LHCN-M2 (cell line): ENCODE results near the gene CCNO. TPM values are rescaled to one million over a fixed set of nuclear protein-coding genes. Genes with fewer than 3 reads are reported as not detected.
A peak's percentile ranks its signal among the peaks of the same experiment; 100 is the strongest.

ENCODE experiments used
- DNase-seq: peaks from one replicate; pipeline ENCODE4 v3.0.0-alpha.2; 2012; ENCODE audit warnings: low read depth
- polyA plus RNA-seq: library from polyadenylated mRNA; unstranded; fragments of >200 nt; gene quantifications from one replicate; pipeline ENCODE4 v1.2.1, GENCODE V29; 2012; ENCODE audit warnings: missing spikeins
- total RNA-seq: library from RNA; depleted of rRNA; stranded (reverse); fragments of >200 nt; gene quantifications from 2 replicates; pipeline ENCODE4 v1.2.3, GENCODE V29; 2014; rRNA removed

The CCNO gene, protein sequence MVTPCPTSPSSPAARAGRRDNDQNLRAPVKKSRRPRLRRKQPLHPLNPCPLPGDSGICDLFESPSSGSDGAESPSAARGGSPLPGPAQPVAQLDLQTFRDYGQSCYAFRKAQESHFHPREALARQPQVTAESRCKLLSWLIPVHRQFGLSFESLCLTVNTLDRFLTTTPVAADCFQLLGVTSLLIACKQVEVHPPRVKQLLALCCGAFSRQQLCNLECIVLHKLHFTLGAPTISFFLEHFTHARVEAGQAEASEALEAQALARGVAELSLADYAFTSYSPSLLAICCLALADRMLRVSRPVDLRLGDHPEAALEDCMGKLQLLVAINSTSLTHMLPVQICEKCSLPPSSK
- total RNA-seq: 0.23 and 0.32 TPM in 2 replicates
- polyA plus RNA-seq: 1.1 TPM

DNA sequence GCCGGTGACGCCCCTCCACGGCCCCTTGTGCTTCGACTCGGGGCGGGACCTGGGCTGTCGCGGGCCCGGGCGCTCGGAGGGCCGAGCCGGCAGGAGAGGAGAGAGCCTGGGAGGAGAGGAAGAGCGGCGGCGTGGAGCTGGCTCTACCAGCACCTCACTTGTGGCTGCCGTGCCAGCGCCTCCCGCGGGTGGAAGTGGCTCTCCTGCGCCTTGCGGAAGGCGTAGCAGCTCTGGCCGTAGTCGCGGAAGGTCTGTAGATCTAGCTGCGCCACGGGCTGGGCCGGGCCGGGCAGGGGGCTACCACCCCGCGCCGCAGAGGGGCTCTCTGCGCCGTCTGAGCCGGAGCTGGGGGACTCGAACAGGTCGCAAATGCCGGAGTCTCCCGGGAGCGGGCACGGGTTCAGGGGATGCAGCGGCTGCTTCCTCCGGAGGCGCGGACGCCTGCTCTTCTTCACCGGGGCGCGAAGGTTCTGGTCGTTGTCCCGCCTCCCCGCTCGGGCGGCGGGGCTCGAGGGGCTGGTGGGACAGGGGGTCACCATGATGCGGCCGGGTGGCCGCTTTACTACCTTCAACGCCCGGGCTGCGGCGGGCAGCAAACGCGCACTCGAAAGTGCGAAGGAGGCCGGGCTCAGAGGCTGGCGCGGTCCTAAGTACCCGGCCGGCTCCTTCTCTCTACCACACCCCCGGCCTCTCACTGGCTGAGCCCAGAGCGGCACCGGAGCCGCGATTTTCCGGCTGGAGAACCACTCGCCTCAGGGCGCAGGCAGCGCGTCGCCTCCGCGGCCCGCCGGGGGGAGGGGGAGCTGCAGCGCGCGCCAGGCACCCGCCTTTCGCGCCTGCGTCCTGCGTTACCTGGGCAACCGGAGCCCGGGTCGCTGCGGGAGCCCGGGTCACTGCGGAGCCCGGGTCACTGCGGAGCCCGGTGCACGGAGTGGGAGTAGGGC lies at the start of gene CCNO:
TSS of gene CCNO (minus strand) at position 624 of the 944 bp plus-strand sequence. CDS start at position 539, 85 bp downstream.
- DNase-seq: peak; percentile 76

- DNase-seq: peak; percentile 76
Measured at GRCh38 chr5:55278778-55279177, 45.4 kb upstream of the CCNO start.

DNA sequence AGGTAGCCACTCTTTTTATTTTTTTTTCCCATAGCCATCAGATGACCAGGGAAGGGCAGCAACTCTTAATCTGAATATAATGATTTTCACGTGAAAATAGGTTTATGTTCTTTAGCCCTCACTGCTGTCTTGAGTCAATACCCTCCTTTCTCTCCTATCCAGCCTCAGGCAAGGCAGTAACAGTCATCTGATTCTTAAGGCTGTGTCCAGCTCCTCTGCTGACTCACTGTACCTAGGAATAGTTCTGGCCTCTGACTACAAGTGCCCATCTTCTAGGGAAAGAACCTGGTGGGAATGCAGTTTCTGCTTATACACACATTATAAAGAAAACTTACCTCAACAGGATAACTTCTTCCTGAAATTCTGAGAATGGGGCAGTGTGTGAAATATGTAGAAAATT lies 43.4 kb upstream of the CCNO start:
- DNase-seq: peak; percentile 3

GRCh38 chr5:55258339-55258738 lies 24.9 kb upstream of the CCNO start:
- no peak for DNase-seq

DNA sequence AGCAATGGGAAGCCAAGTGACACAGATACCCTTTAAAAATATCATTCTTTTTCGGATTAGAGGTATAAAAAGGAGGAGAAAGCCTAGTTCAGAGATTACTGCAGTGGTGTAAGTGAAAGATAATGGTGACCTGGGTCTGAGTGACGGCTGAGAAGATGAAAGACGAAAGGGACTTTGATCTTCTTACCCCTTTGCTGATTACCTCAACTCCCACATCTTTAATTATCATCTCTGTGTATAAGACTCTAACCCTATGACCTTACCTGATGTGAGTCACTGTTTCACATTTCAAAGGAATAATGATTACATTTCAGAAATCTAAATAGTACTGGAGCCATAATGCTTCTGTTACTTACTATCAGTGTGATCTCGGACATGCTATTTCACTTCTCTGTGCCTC lies 21.4 kb upstream of the CCNO start:
- DNase-seq: no peak

- DNase-seq: no peak
Measured at GRCh38 chr5:55250064-55250463, 16.7 kb upstream of the CCNO start.

DNA sequence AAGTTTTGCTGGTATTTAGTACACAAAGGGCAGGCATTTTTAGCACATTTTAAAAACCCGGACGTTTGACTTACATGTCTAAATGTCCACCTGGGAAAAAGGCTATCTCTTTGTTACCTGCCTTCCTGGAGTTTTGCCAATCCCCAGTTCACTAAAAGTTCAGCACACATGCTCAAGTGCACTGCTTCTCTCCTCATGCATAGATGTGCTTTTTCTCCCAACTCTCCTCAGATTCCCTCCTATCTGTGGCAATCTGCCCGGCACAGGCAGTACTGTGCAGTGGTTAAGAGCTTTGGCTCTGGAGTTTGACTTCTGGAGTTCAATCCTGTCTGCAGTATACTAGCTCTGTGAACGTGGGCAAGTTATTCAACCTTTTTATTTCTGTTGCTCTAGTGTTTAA lies 8.3 kb upstream of the CCNO start:
- no peak for DNase-seq

- no peak for DNase-seq
Measured at GRCh38 chr5:55236800-55237199, 3.4 kb upstream of the CCNO start.

- DNase-seq: peak; percentile 40
Measured at GRCh38 chr5:55234121-55234700, 803 bp upstream of the CCNO start.

- no peak for DNase-seq
Measured at GRCh38 chr5:55232271-55232984, 980 bp downstream of the CCNO start.

- no peak for DNase-seq
Measured at GRCh38 chr5:55231919-55232270, 1.5 kb downstream of the CCNO start.

GRCh38 chr5:55231029-55231918 lies 2.1 kb downstream of the CCNO start:
- peak; percentile 18 for DNase-seq

DNA sequence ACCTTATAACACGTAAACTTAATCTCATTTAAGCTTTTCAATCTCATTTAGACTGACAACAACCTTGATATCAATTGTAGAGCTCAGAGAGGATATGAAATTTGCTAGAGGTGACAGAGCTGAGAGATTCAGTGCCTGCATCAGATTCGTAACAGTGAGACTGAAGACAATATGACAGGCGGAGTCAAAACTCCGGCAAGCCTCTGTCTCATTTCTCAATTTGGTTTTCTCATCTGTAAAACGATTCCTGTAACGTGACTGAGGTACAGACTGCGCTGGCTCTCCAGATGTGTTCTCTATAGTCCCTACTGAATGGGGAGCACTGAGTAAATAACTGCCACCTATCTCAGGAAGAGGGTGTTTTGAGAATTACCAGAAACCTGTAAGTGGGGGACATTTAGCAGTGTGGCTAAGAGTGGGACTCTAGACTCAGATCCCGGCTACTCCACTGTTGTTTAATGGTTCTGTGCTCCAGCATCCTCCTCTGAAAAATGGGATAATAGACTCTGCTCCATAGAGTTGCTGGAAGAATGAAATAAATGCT lies 3.2 kb downstream of the CCNO start:
- no peak for DNase-seq

- DNase-seq: no peak
Measured at GRCh38 chr5:55227664-55228430, 5.6 kb downstream of the CCNO start.

DNA sequence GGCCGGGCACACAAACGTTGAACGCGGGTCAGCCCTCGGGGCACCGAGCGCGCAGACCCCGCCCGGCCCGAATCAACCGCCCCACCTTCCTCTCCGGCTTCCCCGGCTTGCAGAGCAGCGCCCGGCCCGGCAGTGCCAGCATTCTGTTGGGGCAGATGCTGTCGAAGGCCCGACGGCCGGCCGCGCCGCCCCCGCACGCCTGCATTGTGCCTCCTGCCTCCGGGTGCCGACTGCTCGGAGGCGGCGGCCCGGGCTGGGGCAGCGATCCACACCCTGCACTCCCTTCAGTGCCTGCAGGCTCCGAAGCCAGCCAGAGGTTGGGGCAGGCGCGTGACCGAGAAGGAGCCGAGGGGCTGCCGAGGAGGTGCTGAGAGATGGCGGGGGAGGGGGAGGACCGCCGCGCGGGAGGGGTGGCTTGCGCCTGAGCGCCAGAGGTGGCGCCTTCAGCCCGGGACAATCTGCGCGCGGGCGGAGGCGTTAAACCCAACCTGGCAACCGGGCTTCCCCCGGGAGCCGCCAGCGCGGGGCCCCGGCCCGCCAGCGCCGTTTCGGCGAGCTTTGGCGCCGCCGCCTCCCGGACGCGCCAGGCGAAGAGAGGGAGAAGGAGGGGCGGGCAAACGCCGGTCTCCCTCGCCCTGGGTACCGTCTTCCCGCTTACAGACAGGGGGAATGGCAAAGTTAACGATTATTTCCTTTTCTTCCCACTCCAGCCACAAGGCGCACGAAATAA lies 6.3 kb downstream of the CCNO start, which contains the start of gene MCIDAS:
TSS of gene MCIDAS (minus strand) at position 382 of the 730 bp plus-strand sequence. CDS start at position 205, 177 bp downstream.
- peak; percentile 36 for DNase-seq

DNA sequence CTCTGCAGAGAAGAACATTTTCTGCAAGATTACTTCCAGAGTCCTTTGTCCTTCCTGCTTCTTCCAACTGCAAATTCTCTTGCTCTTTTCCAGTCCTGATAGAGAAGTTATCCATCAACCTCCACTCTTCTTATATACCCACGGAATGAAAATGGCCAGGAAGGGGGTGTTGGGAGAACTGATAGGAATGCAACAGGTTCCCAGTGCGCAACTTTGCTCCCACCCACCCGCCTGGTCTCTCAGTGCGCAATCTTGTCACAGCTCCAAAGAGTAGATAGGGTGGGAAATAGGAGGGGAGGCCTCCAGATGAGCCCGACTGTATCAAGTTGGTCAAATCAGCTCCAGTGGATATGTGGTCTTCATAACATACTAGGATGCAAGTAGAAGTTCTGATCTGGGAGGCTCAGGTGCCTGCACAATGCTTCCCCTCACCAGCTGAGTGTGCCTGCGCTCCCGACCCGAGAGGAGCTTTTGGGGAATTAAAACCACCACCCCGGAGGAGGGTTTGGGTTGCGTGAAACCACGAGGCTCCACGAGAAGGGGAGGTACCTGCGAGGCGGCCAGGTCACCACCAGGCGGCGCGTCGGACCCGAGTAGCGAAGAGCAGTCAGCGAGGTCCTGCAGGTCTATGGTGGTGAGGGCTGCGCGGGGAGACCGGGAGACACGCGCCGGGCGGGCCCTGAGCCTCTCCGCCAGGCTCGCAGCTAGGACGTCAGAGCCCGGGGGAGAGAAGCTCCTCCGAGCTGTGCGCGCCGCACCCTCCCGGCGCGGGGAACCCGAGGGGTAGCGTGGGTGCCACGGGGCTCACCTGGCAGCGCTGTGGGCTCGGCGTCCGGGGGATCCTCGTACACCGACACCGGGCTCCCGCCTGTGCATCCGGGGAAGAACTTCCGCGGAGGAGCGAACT lies 7.1 kb downstream of the CCNO start:
- peak; percentile 43 for DNase-seq

- no peak for DNase-seq
Measured at GRCh38 chr5:55225346-55225745, 8.1 kb downstream of the CCNO start.
